H9 (cell line): ENCODE results near the gene SEMA4D. TPM values are rescaled to one million over a fixed set of nuclear protein-coding genes. Genes with fewer than 3 reads are reported as not detected.
A peak's percentile ranks its signal among the peaks of the same experiment; 100 is the strongest.

Experiments
- DNase-seq: peaks from one replicate; pipeline ENCODE4 v3.0.0-alpha.2; 2017
- H2AFZ ChIP-seq: one replicate; pipeline ENCODE4 v1.6.1; 2013; ENCODE audit warnings: mild to moderate bottlenecking, low read length, control low read depth, moderate library complexity
- H2AK5ac ChIP-seq: 2 replicates; pipeline ENCODE4 v1.6.1; 2013; ENCODE audit warnings: low read length, control low read depth, mixed read lengths; ENCODE audit not compliant: insufficient read length
- H2BK120ac ChIP-seq: one replicate; pipeline ENCODE4 v1.6.1; 2013; ENCODE audit warnings: low read depth, mild to moderate bottlenecking, low read length, control low read depth, inconsistent platforms; ENCODE audit not compliant: poor library complexity, severe bottlenecking
- H2BK12ac ChIP-seq: 2 replicates; pipeline ENCODE4 v1.6.1; 2013; ENCODE audit warnings: low read length, control low read depth, mixed read lengths, low read depth; ENCODE audit not compliant: insufficient read length
- H2BK15ac ChIP-seq: 2 replicates; pipeline ENCODE4 v1.6.1; 2013; ENCODE audit warnings: low read depth, low read length, control low read depth
- H2BK20ac ChIP-seq: one replicate; pipeline ENCODE4 v1.6.1; 2013; ENCODE audit warnings: low read depth, mild to moderate bottlenecking, low read length, control low read depth, inconsistent platforms; ENCODE audit not compliant: poor library complexity, severe bottlenecking
- H2BK5ac ChIP-seq: 2 replicates; pipeline ENCODE4 v1.6.1; 2013; ENCODE audit warnings: low read length, control low read depth, mixed read lengths; ENCODE audit not compliant: insufficient read length
- H3K14ac ChIP-seq: 2 replicates; pipeline ENCODE4 v1.6.1; 2013; ENCODE audit warnings: low read length, control low read depth; ENCODE audit not compliant: insufficient read depth
- H3K18ac ChIP-seq: 2 replicates; pipeline ENCODE4 v1.6.1; 2013; ENCODE audit warnings: low read depth, mild to moderate bottlenecking, mixed read lengths, low read length, control low read depth; ENCODE audit not compliant: insufficient read length
- H3K23ac ChIP-seq: 2 replicates; pipeline ENCODE4 v1.6.1; 2013; ENCODE audit warnings: low read length, control low read depth, mixed read lengths, low read depth; ENCODE audit not compliant: insufficient read length
- H3K23me2 ChIP-seq: 2 replicates; pipeline ENCODE4 v1.6.1; 2013; ENCODE audit warnings: low read depth, mild to moderate bottlenecking, mixed read lengths, low read length, control low read depth; ENCODE audit not compliant: insufficient read length, poor library complexity, severe bottlenecking
- H3K27ac ChIP-seq: 2 replicates; pipeline ENCODE4 v1.5.1; 2013; ENCODE audit warnings: low read length, control low read depth, mixed read lengths, low read depth; ENCODE audit not compliant: insufficient read length
- H3K27me3 ChIP-seq: 2 replicates; pipeline ENCODE4 v1.6.1; 2013; ENCODE audit warnings: low read length, control low read depth, inconsistent platforms; ENCODE audit not compliant: insufficient read depth
- H3K4ac ChIP-seq: 2 replicates; pipeline ENCODE4 v1.6.1; 2013; ENCODE audit warnings: low read depth, mild to moderate bottlenecking, control low read depth, inconsistent platforms, low read length, moderate library complexity
- H3K4me1 ChIP-seq: 2 replicates; pipeline ENCODE4 v1.6.1; 2013; ENCODE audit warnings: low read length, control low read depth, inconsistent platforms; ENCODE audit not compliant: insufficient read depth
- H3K4me2 ChIP-seq: 2 replicates; pipeline ENCODE4 v1.6.1; 2013; ENCODE audit warnings: low read length, control low read depth, mixed read lengths; ENCODE audit not compliant: insufficient read length, insufficient read depth
- H3K56ac ChIP-seq: 2 replicates; pipeline ENCODE4 v1.6.1; 2013; ENCODE audit warnings: low read depth, mild to moderate bottlenecking, mixed read lengths, low read length, control low read depth; ENCODE audit not compliant: insufficient read length
- H3K79me1 ChIP-seq: 2 replicates; pipeline ENCODE4 v1.6.1; 2013; ENCODE audit warnings: low read depth, mild to moderate bottlenecking, moderate library complexity, low read length, control low read depth, inconsistent platforms; ENCODE audit not compliant: insufficient read depth, poor library complexity, severe bottlenecking
- H3K79me2 ChIP-seq: 2 replicates; pipeline ENCODE4 v1.6.1; 2013; ENCODE audit warnings: low read length, control low read depth, inconsistent platforms; ENCODE audit not compliant: insufficient read depth
- H3K9ac ChIP-seq: 2 replicates; pipeline ENCODE4 v1.6.1; 2013; ENCODE audit warnings: low read length, control low read depth, mixed read lengths; ENCODE audit not compliant: insufficient read length; ENCODE audit errors: extremely low read depth
- H3K9me3 ChIP-seq: one replicate; pipeline ENCODE4 v1.6.1; 2013; ENCODE audit warnings: low read depth, low read length, inconsistent platforms; ENCODE audit not compliant: control insufficient read depth
- H3T11ph ChIP-seq: one replicate; pipeline ENCODE4 v1.6.1; 2013; ENCODE audit warnings: mild to moderate bottlenecking, low read length, control low read depth, inconsistent platforms
- H4K20me1 ChIP-seq: one replicate; pipeline ENCODE4 v1.6.1; 2013; ENCODE audit not compliant: control insufficient read depth, insufficient read length, insufficient read depth
- H4K5ac ChIP-seq: 2 replicates; pipeline ENCODE4 v1.6.1; 2013; ENCODE audit warnings: low read depth, mild to moderate bottlenecking, mixed read lengths, low read length, control low read depth; ENCODE audit not compliant: insufficient read length
- H4K8ac ChIP-seq: replicated peaks from 2 replicates; pipeline ENCODE4 v1.6.1; 2013; ENCODE audit warnings: low read length, control low read depth, mixed read lengths, low read depth; ENCODE audit not compliant: insufficient read length
- H4K91ac ChIP-seq: 2 replicates; pipeline ENCODE4 v1.6.1; 2013; ENCODE audit warnings: low read depth, mild to moderate bottlenecking, moderate library complexity, mixed read lengths, low read length, control low read depth; ENCODE audit not compliant: insufficient read length
- H3K27ac Mint-ChIP-seq, 3 experiments: 2 replicates in 2 of 3; 3 replicates in 1 of 3; pipeline ENCODE4 v1.8.0; 2020 to 2021; ENCODE audit warnings: mixed read lengths in 3 of 3, mild to moderate bottlenecking in 1 of 3, moderate library complexity in 1 of 3
- H3K27me3 Mint-ChIP-seq: 2 replicates; pipeline ENCODE4 v1.8.0; 2021; ENCODE audit warnings: low read depth, mild to moderate bottlenecking, moderate library complexity, mixed read lengths
- H3K36me3 Mint-ChIP-seq, 3 experiments: 2 replicates in 2 of 3; 3 replicates in 1 of 3; pipeline ENCODE4 v1.8.0; 2020 to 2021; ENCODE audit warnings: low read depth in 3 of 3, mixed read lengths in 3 of 3; ENCODE audit not compliant: insufficient read depth in 1 of 3
- H3K4me1 Mint-ChIP-seq, 2 experiments: 2 replicates each; pipeline ENCODE4 v1.8.0; 2020; ENCODE audit warnings: mixed read lengths in 2 of 2
- H3K4me3 Mint-ChIP-seq, 2 experiments: 2 replicates in 1 of 2; 3 replicates in 1 of 2; pipeline ENCODE4 v1.8.0; 2020 to 2021; ENCODE audit warnings: mild to moderate bottlenecking in 2 of 2, mixed read lengths in 2 of 2, moderate library complexity in 1 of 2
- H3K9me3 Mint-ChIP-seq, 2 experiments: 2 replicates in 1 of 2; 3 replicates in 1 of 2; pipeline ENCODE4 v1.8.0; 2020; ENCODE audit warnings: mild to moderate bottlenecking in 2 of 2, mixed read lengths in 2 of 2, moderate library complexity in 1 of 2
- CTCF ChIP-seq: fragments of 200-600 bp; sonication (generic); conservative IDR thresholded peaks from 3 replicates; pipeline ENCODE4 v1.8.0; 2021; ENCODE audit warnings: antibody characterized with exemption, mild to moderate bottlenecking
- WGBS: extraction: QIAGEN DNeasy Blood & Tissue Kit; methylation state at CpG from one replicate; pipeline ENCODE4 v1.1.7; 2013; ENCODE audit warnings: missing lambda C conversion rate, low lambda C conversion rate, mixed read lengths; ENCODE audit not compliant: insufficient read length; ENCODE audit errors: extremely low coverage; 5-methylcytosine and 5-hydroxymethylcytosine counted together
- total RNA-seq: library from RNA; stranded (reverse); gene quantifications from 2 replicates; pipeline ENCODE4 v1.2.1, GENCODE V29; 2021

SEMA4D gene
- total RNA-seq, 1 experiment from 2014 or later, result 47.2 TPM

GRCh38 chr9:89481538-89481915 is 16.4 kb downstream of the SEMA4D start:
- Histone ChIP-seq H2BK20ac (no peak overlapping the region), H3K23ac (no peak overlapping the region), H3K27me3 (no peaks in the 10 kb centered on the region), H4K91ac (no peak overlapping the region), H3K23me2 (no peaks in the 10 kb centered on the region), H4K20me1 (peaks cover 4% of the 10 kb centered on the region), H3K14ac (no peak overlapping the region), H2BK15ac (no peak overlapping the region), H3K79me1 (no peaks in the 10 kb centered on the region), H2BK12ac (no peak overlapping the region), H3K9ac (no peak overlapping the region), H2BK5ac (no peak overlapping the region), H3K79me2 (peaks cover 19% of the 10 kb centered on the region; the same call in 1 of the 2 replicates), H4K5ac (no peak overlapping the region), H3K4me2 (no peak overlapping the region), H3K9me3 (no peaks in the 10 kb centered on the region), H3K27ac (no peak overlapping the region), H3K18ac (no peak overlapping the region), H3K56ac (no peak overlapping the region), H4K8ac (no peak overlapping the region), H3K4me1 (peaks cover 5% of the 10 kb centered on the region; the same call in 1 of the 2 replicates), H2AK5ac (no peak overlapping the region), H3T11ph (no peak overlapping the region), H3K4ac (no peak overlapping the region), H2AFZ (no peak overlapping the region), H2BK120ac (no peak overlapping the region)
- WGBS, result no CpG with 5 or more reads among the region's 11 CpGs
- no peaks in the 10 kb centered on the region for H3K27me3 Mint-ChIP-seq
- H3K4me1 Mint-ChIP-seq, result peaks cover 46 to 51% of the 10 kb centered on the region in 2 experiments
- H3K36me3 Mint-ChIP-seq, result peaks cover 15 to 37% (median 24%) of the 10 kb centered on the region in 3 experiments
- TF ChIP-seq CTCF, result no peak
- peak overlapping the region in 2 of 3 experiments; percentile 35 to 55; a peak in 4 of 7 replicates for H3K27ac Mint-ChIP-seq
- no peak overlapping the region for H3K4me3 Mint-ChIP-seq
- no peak for DNase-seq
- 0 out of 5 replicates have a peak, but pooled peaks cover 0 to 2% of the 10 kb centered on the region in 2 experiments for H3K9me3 Mint-ChIP-seq
